Stimulated activated memory B cell treated with anti-CD40 and anti-IgM and Interleukin-4, amounts not matched to agents 10 μg/mL and 1 μg/mL and 100 μg/mL, for 72 hours (primary cell): ENCODE data around the gene FBLN1.

Experiments used
- ATAC-seq: fragments of 150-1000 bp; cut with Tn5 transposase; 2 replicates; pipeline ENCODE4 v1.10.0; 2021
- H3K27ac Mint-ChIP-seq: one replicate; pipeline ENCODE4 v1.8.0; 2022; ENCODE audit warnings: mild to moderate bottlenecking, mixed read lengths
- H3K27me3 Mint-ChIP-seq: one replicate; pipeline ENCODE4 v1.8.0; 2022; ENCODE audit warnings: mixed read lengths
- H3K36me3 Mint-ChIP-seq: one replicate; pipeline ENCODE4 v1.8.0; 2022; ENCODE audit warnings: mixed read lengths
- H3K4me1 Mint-ChIP-seq: one replicate; pipeline ENCODE4 v1.8.0; 2022; ENCODE audit warnings: mixed read lengths
- H3K4me3 Mint-ChIP-seq: one replicate; pipeline ENCODE4 v1.8.0; 2022; ENCODE audit warnings: mild to moderate bottlenecking, moderate library complexity, mixed read lengths
- H3K9me3 Mint-ChIP-seq: one replicate; pipeline ENCODE4 v1.8.0; 2022; ENCODE audit warnings: mixed read lengths

The FBLN1 gene

DNA sequence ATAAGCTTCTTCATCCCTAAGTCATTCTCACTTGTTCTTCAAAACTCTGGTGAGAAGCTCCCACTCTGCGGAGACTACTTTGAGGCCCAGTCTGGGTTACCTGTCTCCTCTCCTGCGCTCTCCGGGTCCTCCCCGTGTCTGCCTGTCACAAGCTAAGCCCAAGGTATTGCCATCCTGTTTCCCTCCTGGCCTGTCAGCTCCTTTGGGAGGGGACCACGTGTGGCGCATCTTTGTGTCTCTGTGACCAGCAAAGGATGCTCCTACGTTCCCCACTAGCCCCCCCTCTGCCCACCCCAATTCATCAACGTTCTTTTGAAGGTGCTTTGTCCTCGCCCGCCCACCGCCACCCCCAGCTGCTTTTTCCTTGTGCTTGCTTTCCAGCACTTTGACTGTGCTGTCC is 31.8 kb upstream of the FBLN1 start:
- ATAC-seq = no peak
- Mint-ChIP-seq H3K9me3 (peaks cover 8% of the 10 kb centered on the region), H3K27ac (no peak overlapping the region), H3K27me3 (peaks cover 35% of the 10 kb centered on the region), H3K4me3 (no peak overlapping the region), H3K4me1 (no peaks in the 10 kb centered on the region), H3K36me3 (no peaks in the 10 kb centered on the region)

- H3K4me3 Mint-ChIP-seq = no peak overlapping the region
- H3K9me3 Mint-ChIP-seq = peaks cover 5% of the 10 kb centered on the region
- ATAC-seq = no peak
- H3K27me3 Mint-ChIP-seq = peaks cover 46% of the 10 kb centered on the region
- H3K4me1 Mint-ChIP-seq = no peaks in the 10 kb centered on the region
- H3K36me3 Mint-ChIP-seq = no peaks in the 10 kb centered on the region
- no peak overlapping the region for H3K27ac Mint-ChIP-seq
Observed at GRCh38 chr22:45472426-45472825, 30.3 kb upstream of the FBLN1 start.

- Mint-ChIP-seq H3K4me3 (no peak overlapping the region), H3K27ac (no peak overlapping the region), H3K9me3 (no peaks in the 10 kb centered on the region), H3K4me1 (no peaks in the 10 kb centered on the region), H3K27me3 (peaks cover 58% of the 10 kb centered on the region), H3K36me3 (no peaks in the 10 kb centered on the region)
- no peak for ATAC-seq
Observed at GRCh38 chr22:45473626-45474237, 29.0 kb upstream of the FBLN1 start.

DNA sequence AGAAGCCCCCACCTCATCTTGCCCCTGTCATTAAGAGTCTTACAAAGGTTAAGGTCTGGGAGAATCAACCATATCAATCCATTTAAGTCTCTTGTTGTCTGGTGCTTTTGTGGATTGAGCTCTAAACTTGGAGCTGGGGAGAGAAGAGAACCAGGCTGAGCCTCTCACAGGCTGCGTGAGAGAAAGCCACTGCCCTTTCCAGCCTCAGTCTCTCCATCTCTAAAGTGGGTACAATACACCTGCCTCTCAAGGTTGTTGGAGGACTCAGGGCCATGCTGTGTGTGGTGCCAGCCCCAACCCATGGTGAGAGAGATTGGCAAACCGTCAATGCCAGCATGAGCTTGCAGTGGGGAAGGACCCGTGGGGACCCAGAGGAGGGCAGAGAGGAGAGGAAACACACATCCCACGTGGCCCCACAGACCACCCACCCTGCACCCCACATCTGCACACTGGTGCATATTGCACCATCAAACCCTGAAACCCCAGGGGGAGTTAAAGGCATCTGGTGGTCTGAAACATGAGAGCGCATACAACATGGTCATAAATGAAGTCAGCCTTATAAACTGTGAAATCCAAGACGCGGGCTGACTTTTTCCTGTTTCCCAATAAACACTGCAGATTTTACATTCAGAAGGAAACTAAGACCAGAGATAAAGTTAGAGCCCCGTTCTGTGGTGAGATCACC is 27.5 kb upstream of the FBLN1 start:
- no peaks in the 10 kb centered on the region for H3K9me3 Mint-ChIP-seq
- H3K27me3 Mint-ChIP-seq = peaks cover 58% of the 10 kb centered on the region
- no peaks in the 10 kb centered on the region for H3K36me3 Mint-ChIP-seq
- H3K27ac Mint-ChIP-seq = no peak overlapping the region
- no peak overlapping the region for H3K4me3 Mint-ChIP-seq
- H3K4me1 Mint-ChIP-seq = no peaks in the 10 kb centered on the region
- ATAC-seq = no peak

DNA sequence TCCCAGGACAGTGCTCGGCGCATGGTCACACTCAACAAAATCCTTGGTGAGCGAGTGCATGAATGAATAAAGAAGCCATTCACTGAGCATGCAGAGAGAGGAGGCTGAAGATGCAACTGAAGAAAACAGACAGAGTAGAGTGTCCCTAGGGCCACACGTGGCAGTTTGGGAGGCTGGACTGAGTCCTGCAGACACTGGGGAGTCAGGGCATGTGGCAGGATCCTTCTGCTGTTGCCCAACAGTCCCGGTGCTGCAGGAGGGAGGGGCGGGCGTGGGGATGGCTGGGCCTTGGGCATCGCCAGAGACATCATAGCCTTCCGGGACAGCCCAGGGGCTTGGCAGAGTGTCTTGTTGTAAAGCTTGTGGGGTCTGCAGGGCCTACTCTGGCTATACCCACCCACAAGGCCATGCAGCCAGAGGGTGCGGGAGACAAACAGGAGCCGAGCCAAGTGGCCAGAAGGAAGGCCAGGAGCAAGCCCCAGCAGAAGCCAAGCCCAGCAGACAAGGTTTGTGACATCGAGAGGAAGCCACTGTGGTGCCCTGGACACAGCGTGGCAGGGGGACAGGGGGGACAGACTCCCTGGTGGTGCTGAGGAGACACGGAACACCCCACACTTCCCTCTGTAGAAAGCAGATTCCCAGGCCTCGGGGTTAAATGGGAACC is 26.7 kb upstream of the FBLN1 start:
- Mint-ChIP-seq H3K4me3 (no peak overlapping the region), H3K27ac (no peak overlapping the region), H3K27me3 (peaks cover 52% of the 10 kb centered on the region), H3K36me3 (no peaks in the 10 kb centered on the region), H3K4me1 (no peaks in the 10 kb centered on the region), H3K9me3 (peaks cover 6% of the 10 kb centered on the region)
- no peak for ATAC-seq

- Mint-ChIP-seq H3K4me1 (no peaks in the 10 kb centered on the region), H3K36me3 (no peaks in the 10 kb centered on the region), H3K27ac (no peak overlapping the region), H3K4me3 (no peak overlapping the region), H3K9me3 (peaks cover 8% of the 10 kb centered on the region), H3K27me3 (peaks cover 46% of the 10 kb centered on the region)
- no peak for ATAC-seq
Observed at GRCh38 chr22:45476814-45477213, 25.9 kb upstream of the FBLN1 start.

DNA sequence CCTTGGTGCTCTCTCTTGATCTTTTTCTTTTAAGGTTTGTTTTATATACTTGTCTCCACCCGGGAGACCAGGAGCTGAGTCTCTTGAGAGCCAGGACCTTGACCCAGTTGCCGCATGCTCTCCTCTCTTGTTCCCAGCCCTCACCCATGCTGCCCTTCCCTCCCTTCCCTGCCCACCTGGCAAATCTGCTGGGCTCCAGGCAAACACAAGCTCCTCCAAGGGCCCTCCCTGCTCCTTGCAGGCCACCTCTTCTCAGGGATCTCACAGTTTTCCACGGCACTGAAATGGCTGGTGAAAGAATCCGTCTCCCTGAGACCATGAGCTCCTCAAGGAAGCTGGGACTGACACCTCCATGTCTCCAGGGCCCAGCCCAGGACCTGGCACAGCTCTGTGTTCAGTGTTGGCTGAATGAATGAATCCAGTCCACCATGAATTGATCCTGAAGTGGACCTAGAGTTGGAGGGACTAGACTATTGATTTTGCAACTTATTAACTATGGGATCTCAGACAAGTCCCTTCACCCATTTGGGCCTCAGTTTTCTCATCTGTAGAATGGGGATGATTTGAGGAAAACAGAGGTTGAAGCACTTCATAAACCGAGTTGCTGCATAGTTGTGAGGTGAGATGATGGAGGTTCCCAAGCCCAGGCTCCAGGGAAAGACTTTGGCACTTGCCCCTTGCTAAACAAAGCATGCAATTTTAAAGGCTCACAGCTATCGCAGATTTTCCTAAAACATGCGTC is 25.1 kb upstream of the FBLN1 start:
- peaks cover 8% of the 10 kb centered on the region for H3K9me3 Mint-ChIP-seq
- no peaks in the 10 kb centered on the region for H3K4me1 Mint-ChIP-seq
- H3K36me3 Mint-ChIP-seq = no peaks in the 10 kb centered on the region
- no peak overlapping the region for H3K27ac Mint-ChIP-seq
- H3K4me3 Mint-ChIP-seq = no peak overlapping the region
- no peak for ATAC-seq
- peaks cover 51% of the 10 kb centered on the region for H3K27me3 Mint-ChIP-seq

- no peak overlapping the region for H3K4me3 Mint-ChIP-seq
- ATAC-seq = no peak
- peaks cover 53% of the 10 kb centered on the region for H3K27me3 Mint-ChIP-seq
- peaks cover 8% of the 10 kb centered on the region for H3K9me3 Mint-ChIP-seq
- H3K36me3 Mint-ChIP-seq = no peaks in the 10 kb centered on the region
- no peaks in the 10 kb centered on the region for H3K4me1 Mint-ChIP-seq
- no peak overlapping the region for H3K27ac Mint-ChIP-seq
Observed at GRCh38 chr22:45478108-45478771, 24.4 kb upstream of the FBLN1 start.

- no peak for ATAC-seq
- Mint-ChIP-seq H3K36me3 (no peaks in the 10 kb centered on the region), H3K4me3 (no peak overlapping the region), H3K27ac (no peak overlapping the region), H3K27me3 (peaks cover 46% of the 10 kb centered on the region), H3K4me1 (no peaks in the 10 kb centered on the region), H3K9me3 (peaks cover 8% of the 10 kb centered on the region)
Observed at GRCh38 chr22:45480717-45481116, 22.0 kb upstream of the FBLN1 start.

GRCh38 chr22:45481661-45482060 is 21.0 kb upstream of the FBLN1 start:
- Mint-ChIP-seq H3K9me3 (peaks cover 10% of the 10 kb centered on the region), H3K36me3 (no peaks in the 10 kb centered on the region), H3K27ac (no peak overlapping the region), H3K4me1 (no peaks in the 10 kb centered on the region), H3K27me3 (peaks cover 41% of the 10 kb centered on the region), H3K4me3 (no peak overlapping the region)
- ATAC-seq = no peak

DNA sequence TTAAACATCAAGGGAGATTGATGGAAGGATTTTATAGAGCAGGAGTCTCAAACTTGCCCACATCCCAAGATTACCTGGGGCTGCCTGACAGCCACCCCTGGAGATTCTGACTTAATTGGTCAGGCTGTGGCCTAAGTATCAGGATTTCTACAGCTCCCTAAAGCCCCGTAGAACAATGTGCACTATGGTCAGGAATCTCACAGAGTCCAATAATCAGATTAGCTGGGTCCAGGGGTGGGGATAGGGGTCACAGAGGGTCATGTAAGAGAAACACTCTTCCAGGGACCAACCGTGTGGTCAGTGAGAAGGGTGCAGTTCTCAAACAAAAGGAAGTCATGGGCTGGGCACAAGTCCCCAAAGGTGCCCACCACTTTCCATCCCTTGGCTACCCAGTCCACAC is 20.5 kb upstream of the FBLN1 start:
- Mint-ChIP-seq H3K27me3 (peaks cover 37% of the 10 kb centered on the region), H3K4me1 (no peaks in the 10 kb centered on the region), H3K36me3 (no peaks in the 10 kb centered on the region), H3K4me3 (no peak overlapping the region), H3K9me3 (peaks cover 12% of the 10 kb centered on the region), H3K27ac (no peak overlapping the region)
- no peak for ATAC-seq

DNA sequence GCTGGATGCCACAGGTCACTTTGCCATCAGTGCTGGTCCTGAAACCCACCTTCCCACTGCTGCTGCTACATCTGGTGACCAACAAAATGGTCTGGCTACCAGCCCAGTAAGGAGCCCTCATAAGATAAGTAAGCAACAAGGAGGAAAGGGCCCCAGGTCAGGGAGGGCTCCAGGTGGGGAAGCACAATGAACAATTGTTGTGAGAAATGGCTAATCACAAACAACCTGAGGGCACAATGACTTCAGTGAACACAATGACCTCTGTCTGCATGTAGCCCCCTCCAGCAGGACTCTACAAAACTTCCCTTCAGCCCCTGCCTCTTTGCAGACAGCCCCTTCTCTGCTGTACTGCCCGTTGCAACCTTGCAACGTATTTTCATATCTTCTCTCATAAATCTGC is 19.4 kb upstream of the FBLN1 start:
- Mint-ChIP-seq H3K27me3 (peaks cover 25% of the 10 kb centered on the region), H3K4me3 (no peak overlapping the region), H3K27ac (no peak overlapping the region), H3K4me1 (no peaks in the 10 kb centered on the region), H3K36me3 (no peaks in the 10 kb centered on the region), H3K9me3 (peaks cover 12% of the 10 kb centered on the region)
- ATAC-seq = no peak

GRCh38 chr22:45483918-45484499 is 18.7 kb upstream of the FBLN1 start:
- Mint-ChIP-seq H3K36me3 (no peaks in the 10 kb centered on the region), H3K9me3 (peaks cover 16% of the 10 kb centered on the region), H3K4me3 (no peak overlapping the region), H3K27me3 (peaks cover 24% of the 10 kb centered on the region), H3K27ac (no peak overlapping the region), H3K4me1 (no peaks in the 10 kb centered on the region)
- no peak for ATAC-seq

GRCh38 chr22:45484742-45485141 is 17.9 kb upstream of the FBLN1 start:
- Mint-ChIP-seq H3K36me3 (no peaks in the 10 kb centered on the region), H3K27me3 (peaks cover 31% of the 10 kb centered on the region), H3K27ac (no peak overlapping the region), H3K4me3 (no peak overlapping the region), H3K4me1 (no peaks in the 10 kb centered on the region), H3K9me3 (peaks cover 16% of the 10 kb centered on the region)
- ATAC-seq = no peak

DNA sequence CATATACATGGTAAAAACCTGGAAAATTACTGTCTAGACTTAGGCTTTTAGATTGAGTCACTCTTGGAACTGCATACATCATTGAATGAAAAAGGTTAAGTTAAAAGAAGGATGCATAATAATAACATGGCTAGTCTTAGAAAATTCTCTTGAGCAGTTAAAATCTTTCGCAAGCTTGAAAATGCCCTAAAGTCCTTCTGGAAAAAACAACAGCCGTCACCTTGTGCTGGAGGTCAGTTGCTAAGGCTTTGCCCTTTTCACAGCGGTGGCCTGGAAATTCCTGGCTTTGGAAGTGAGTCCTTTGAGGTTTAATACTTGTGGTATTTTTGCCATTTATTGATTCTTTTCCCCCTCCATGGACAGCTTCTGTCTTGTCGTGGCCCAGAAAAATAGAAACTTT is 17.4 kb upstream of the FBLN1 start:
- Mint-ChIP-seq H3K27me3 (peaks cover 36% of the 10 kb centered on the region), H3K9me3 (peaks cover 16% of the 10 kb centered on the region), H3K4me1 (no peaks in the 10 kb centered on the region), H3K27ac (no peak overlapping the region), H3K36me3 (no peaks in the 10 kb centered on the region), H3K4me3 (no peak overlapping the region)
- ATAC-seq = no peak
